GM19035 (cell line): ENCODE data around the gene NDUFB7.
"Not testable (repeated sequence)": the region's sequence is repeated elsewhere in the genome, so short reads cannot be mapped to it uniquely, and the experiment has no call there.

Experiments
- ATAC-seq: cut with Tn5 transposase; IDR thresholded peaks from one replicate; pipeline ENCODE4 v1.9.1; 2021; ENCODE audit not compliant: unreplicated experiment

Gene NDUFB7

DNA sequence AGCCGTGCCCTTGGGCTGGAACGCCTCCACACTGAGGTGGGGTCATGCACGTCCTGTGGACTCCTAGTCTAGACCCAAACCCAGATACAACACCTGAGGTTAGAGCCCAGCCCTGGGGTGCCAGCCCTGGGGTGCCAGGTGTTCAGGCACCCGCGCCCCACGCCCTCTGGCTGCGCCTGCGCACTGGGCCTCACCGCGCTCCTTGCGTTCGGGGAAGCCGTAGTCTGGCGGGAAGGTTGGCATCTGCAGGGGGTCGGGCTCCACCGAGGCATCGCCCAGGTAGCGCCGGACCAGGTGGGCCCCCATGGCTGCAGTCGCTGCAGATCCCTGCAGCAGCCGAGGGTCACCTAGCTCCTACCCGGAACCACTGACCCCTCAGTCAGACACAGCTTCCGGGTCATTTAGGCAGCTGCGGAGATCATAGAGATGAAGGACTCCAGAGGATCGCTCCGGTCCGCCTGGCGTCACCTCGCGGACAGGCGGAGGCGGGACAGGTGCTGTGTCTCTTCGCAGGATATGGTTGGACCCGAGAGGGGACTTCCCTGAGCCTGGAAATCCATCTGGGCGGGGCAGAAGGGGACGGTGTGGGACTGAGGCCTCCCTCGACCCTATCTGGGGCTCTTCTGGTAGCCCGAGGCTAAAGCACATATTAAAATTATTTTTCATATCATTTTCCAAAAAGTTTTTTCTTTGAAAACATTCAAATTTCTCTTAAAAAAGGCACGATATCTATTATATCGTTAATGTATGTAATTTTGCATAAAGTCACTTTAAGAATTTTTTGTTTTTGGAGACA is at the start of gene NDUFB7:
Gene NDUFB7, minus strand, starts transcription at position 372 of the 796 bp plus-strand sequence. Its CDS starts 66 bp downstream, at position 306.
- peak; percentile 79 for ATAC-seq

- no peak for ATAC-seq
These were observed 47.5 kb upstream of the NDUFB7 start for GRCh38 chr19:14619404-14619803.

DNA sequence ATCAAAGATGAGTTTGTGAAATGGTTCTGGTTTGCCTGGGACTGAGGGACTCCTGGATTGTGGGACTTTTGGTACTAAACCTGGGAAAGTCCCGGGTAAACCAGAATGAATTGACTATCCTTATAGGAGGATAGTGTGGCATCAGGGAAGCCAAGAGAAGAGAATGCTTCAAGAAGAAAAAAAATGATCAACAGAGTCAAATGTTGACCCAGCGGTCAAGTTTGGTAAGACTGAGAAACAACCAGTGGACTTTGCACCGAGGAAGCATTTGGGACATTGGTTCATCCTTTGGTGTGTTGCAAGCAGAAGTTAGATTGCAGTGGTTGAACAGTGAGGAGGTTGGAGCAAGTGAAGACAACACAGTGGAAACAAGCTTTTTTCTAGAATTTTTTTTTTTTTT is 44.5 kb upstream of the NDUFB7 start:
- no peak for ATAC-seq

- ATAC-seq: no peak
These were observed 43.8 kb upstream of the NDUFB7 start for GRCh38 chr19:14615623-14616022.

DNA sequence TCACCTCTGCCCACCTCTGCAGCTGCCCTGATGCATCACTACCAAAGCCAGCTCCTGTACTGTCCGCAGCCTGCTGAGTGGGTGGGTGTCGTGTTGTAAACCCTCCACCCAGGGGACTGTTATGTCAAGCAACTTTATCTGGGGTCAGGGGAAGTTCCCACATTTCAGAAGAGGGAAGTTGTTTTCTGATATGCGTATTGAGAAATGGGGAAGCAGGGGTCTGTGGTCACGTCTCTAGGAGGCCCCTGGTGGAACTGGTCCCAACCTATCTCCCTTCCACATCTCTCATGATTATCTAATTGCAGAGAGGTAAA is 42.2 kb upstream of the NDUFB7 start:
- no peak for ATAC-seq

DNA sequence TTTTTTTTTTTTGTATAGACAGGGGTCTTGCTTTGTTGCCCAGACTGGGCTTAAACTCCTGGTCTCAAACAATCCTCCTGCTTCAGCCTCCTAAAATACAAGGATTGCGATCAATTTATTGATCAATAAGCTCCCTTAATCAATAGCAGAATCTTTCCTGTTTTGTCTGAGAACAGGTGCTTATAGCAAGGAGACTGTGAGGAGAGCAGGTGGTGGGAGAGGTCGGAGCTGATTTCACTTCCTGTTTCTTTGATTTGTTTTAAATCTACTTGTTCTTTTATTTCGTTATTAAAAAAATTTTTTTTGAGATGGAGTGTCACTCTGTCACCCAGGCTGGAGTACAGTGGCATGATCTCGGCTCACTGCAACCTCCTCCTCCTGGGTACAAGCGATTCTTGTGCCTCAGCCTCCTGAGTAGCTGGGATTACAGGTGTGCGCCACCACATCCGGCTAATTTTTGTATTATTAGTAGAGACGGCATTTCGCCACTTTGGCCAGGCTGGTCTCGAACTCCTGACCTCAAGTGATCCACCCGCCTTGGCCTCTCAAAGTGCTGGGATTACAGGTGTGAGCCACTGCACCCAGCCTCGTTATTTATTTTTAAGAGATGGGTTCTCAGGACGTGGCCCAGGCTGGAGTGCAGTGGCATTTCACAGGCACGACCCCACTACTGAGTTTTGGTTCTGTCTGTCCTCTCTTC is 41.7 kb upstream of the NDUFB7 start:
- ATAC-seq: not testable (repeated sequence)

DNA sequence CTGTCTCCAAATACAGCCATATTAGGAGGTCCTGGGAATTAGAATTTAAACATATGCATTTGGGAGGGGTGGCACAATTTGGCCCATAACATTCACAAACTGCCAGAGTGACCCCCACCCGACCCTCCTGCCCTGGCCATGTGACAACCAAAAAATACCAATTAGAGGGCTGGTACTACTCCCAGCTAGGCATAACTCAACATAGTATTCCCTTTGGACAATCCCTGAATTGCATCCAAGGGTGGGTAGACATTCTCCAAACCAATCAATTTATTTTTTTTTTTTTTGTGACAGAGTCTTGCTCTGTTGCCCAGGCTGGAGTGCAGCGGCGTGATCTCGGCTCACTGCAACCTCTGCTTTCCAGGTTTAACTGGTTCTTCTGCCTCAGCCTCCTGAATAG is 40.8 kb upstream of the NDUFB7 start:
- ATAC-seq: no peak

DNA sequence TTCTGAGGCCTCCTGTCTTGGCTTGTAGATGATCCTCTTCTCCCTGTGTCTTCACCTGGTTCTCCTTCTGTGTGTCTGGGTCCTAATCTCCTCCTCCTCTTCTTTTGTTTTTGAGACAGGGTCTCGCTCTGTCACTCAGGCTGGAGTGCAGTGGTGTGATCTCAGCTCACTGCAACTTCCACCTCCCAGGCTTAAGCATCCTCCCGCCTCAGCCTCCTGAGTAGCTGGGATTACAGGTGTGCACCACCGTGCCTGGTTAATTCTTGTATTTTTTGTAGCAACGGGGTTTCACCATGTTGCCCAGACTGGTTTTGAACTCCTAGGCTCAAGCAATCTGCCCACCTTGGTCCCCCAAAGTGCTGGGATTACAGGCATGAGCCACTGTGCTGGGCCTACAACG is 40.4 kb upstream of the NDUFB7 start:
- not testable (repeated sequence) for ATAC-seq

- no peak for ATAC-seq
These were observed 39.2 kb upstream of the NDUFB7 start for GRCh38 chr19:14611051-14611450.

- ATAC-seq: no peak
These were observed 34.8 kb upstream of the NDUFB7 start for GRCh38 chr19:14606627-14607026.

DNA sequence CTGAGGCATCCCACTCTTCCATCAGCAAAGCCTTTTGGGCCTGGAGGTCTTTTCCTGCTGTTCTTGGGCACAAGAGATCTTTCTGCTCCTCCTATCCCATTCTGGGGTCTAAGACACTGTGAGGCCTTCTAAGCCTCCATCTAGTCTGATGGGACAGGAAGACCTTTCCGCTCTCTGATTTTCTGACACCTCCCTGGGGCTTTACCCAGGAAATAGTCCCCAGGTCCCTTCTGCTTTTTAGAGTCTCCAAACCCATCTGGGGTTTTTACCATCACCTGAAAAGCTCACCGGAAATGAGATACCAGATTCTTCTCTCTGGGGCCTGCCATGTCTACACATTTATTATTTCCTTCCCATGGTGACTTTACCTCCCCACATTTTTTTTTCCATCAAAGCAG is 32.1 kb upstream of the NDUFB7 start:
- peak; percentile 82 for ATAC-seq

- no peak for ATAC-seq
These were observed 27.8 kb upstream of the NDUFB7 start for GRCh38 chr19:14599548-14600147.

- ATAC-seq: no peak
These were observed 23.7 kb upstream of the NDUFB7 start for GRCh38 chr19:14595558-14595957.

DNA sequence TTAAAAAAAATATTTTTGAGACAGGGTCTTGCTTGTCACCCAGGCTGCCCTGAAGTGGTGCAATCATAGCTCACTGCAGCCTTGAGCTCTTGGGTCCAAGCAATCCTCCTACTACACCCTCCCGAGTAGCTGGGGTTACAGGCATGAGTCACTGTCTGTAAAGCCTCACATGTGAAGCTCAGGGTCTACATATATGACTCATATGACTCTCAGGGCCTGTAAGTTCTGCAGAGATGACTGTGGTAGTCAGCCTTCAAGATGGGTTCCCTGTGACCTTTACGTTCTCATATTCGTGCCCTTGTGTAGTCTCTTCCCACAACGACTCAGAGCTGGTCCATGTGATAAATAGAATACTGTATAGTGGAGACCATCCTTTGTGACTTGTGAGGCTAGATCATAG is 17.6 kb upstream of the NDUFB7 start:
- not testable (repeated sequence) for ATAC-seq

DNA sequence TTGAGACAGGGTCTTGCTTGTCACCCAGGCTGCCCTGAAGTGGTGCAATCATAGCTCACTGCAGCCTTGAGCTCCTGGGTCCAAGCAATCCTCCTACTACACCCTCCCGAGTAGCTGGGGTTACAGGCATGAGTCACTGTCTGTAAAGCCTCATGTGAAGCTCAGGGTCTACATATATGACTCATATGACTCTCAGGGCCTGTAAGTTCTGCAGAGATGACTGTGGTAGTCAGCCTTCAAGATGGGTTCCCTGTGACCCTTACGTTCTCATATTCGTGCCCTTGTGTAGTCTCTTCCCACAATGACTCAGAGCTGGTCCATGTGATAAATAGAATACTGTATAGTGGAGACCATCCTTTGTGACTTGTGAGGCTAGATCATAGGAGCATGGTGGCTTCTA is 13.3 kb upstream of the NDUFB7 start:
- ATAC-seq: peak; percentile 62

DNA sequence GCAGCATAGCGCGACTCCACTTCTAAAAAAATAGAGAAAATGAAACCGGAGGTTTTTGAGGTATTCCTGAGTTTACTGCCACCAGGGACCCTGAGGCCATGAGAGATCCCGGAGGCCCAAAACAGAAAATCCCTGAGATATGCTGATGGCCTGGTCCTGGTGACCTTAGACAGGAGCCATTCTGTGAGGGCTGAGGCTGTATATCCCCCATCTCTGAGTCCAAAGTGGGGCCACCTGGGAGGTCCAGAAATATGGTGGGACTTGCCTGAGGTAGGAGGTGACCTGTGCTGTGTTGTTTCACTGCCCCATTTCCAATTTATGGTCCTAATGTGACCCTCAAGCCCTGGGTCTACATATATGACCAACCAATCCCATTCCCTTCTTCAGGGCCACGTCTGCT is 12.5 kb upstream of the NDUFB7 start:
- not testable (repeated sequence) for ATAC-seq

GRCh38 chr19:14582894-14583340 is 11.1 kb upstream of the NDUFB7 start, which contains the start of gene CLEC17A:
TSS of gene CLEC17A (plus strand) at chr19:14583084. CDS start at chr19:14583161, 77 bp downstream.
- ATAC-seq: peak; percentile 28

- ATAC-seq: no peak
These were observed 8.9 kb upstream of the NDUFB7 start for GRCh38 chr19:14580623-14581237.

GRCh38 chr19:14577885-14578427 is 6.1 kb upstream of the NDUFB7 start:
- ATAC-seq: no peak

DNA sequence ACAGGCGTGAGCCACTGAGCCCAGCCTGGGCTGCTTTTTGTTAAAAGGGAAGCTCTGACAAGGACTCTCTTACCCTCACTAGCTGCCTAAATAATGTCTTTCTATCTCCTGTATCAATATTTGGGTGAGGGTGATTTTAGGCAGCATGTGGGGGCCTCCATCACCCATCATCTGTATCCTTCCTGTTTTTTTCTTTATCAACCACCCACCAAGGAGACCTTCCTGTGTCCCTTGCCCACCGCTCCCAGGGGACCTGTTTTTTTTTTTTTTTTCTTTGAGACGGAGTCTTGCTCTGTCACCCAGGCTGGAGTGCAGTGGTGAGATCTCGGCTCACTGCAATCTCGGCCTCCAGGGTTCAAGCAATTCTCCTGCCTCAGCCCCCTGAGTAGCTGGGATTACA is 5.4 kb upstream of the NDUFB7 start:
- no peak for ATAC-seq

DNA sequence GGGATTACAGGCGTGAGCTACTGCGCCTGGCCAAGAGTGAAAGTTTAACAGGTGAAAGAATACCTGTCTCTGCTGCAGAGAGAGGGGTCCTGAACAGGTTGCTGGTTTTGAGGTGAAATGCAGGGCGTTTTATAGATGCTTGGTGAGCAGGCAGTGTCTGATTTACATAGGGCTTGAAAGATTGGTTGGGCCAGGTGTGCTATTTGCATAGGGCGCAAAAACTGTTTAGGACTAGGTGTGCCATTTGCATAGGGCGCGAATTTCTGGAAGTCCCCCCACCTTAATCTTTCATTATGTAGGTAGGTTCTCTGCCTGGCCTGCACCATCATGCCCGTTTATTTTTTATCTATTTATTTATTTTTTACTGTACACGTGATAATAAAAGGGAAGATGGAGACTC is 4.5 kb upstream of the NDUFB7 start:
- no peak for ATAC-seq
